Activated naive CD4-positive, alpha-beta T cell treated with anti-CD3 and anti-CD28 coated beads, Interleukin-2, amount 50 U/mL, for 72 hours (primary cell): ENCODE data around the gene OR9G1. TPM values are rescaled to one million over a fixed set of nuclear protein-coding genes. Genes with fewer than 3 reads are reported as not detected.

Experiments
- ATAC-seq, 2 donors: fragments of 150-1000 bp; cut with Tn5 transposase; 2 replicates each; pipeline ENCODE4 v1.10.0; 2021; ENCODE audit warnings: mild to moderate bottlenecking in 2 of 2, moderate library complexity in 2 of 2
- DNase-seq, 2 donors: peaks; one replicate each; pipeline ENCODE4 v3.0.0; 2021 to 2022; ENCODE audit warnings: low spot score in 2 of 2
- H3K27ac Mint-ChIP-seq, 2 donors: one replicate each; pipeline ENCODE4 v1.8.0; 2022; ENCODE audit warnings: mild to moderate bottlenecking in 2 of 2, mixed read lengths in 2 of 2
- H3K36me3 Mint-ChIP-seq, 2 donors: one replicate each; pipeline ENCODE4 v1.8.0; 2022; ENCODE audit warnings: mixed read lengths in 2 of 2
- H3K9me3 Mint-ChIP-seq, 2 donors: one replicate each; pipeline ENCODE4 v1.8.0; 2022; ENCODE audit warnings: mixed read lengths in 2 of 2
- total RNA-seq, 2 donors: library from RNA; stranded (reverse); gene quantifications; one replicate each; pipeline ENCODE4 v1.2.3, GENCODE V29; 2022

Gene OR9G1
- total RNA-seq, 2 donors from 2014 or later = not detected

DNA sequence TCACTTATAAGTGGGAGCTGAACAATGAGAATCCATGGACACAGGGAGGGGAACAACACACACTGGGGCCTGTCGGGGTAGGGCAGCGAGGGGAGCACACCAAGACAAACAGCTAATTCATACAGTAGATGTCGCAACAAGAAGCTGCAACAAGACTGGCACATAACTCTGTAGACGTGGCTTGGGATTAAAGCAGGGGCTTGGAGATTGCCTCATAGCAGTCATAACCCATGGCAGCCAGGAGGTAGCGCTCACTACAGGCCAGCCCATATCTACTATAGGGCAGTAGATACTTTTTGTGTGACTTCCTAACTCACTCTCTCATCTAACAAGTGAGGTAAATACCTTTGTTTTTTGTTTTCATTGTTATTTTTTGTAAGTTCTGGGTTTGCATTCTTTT is 51.3 kb downstream of the OR9G1 start:
- Mint-ChIP-seq H3K9me3 (peaks cover 13 to 14% of the 10 kb centered on the region in 2 donors), H3K27ac (no peak overlapping the region), H3K36me3 (no peaks in the 10 kb centered on the region)
- no peak for ATAC-seq
- DNase-seq = no peak

DNA sequence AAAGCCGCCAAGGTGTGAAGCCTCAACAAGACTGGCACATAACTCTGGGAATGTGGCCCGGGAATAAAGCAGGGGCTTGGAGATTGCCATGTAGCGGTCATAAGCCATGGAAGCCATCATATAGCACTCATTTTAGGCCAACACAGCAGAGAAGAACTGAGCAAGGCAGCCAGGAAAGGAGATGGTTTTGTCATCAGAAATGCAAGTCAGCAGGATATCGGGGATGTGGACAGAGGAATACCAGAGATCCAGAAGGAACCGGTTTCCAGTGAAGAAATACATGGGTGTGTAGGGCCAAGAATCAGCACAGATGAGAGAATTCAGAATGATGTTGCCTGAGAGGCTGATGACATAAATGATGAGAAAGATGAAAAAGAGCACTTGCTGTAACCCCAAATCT is 52.6 kb downstream of the OR9G1 start:
- H3K9me3 Mint-ChIP-seq = peaks cover 13 to 14% of the 10 kb centered on the region in 2 donors
- no peaks in the 10 kb centered on the region for H3K36me3 Mint-ChIP-seq
- H3K27ac Mint-ChIP-seq = no peak overlapping the region
- DNase-seq = no peak
- no peak for ATAC-seq

Other genes with a start within 250 kb of the OR9G1 start
- gene OR5M3, start 225.7 kb upstream of the OR9G1 start, total RNA-seq = not detected
- not detected for gene OR5M8, start 207.7 kb upstream of the OR9G1 start, total RNA-seq
- gene OR5M11, start 155.8 kb upstream of the OR9G1 start, total RNA-seq = not detected
- gene OR5M10, start 121.4 kb upstream of the OR9G1 start, total RNA-seq = not detected
- not detected for gene OR5M1, start 84.2 kb upstream of the OR9G1 start, total RNA-seq
- not detected for gene OR5AP2, start 56.7 kb upstream of the OR9G1 start, total RNA-seq
- gene OR5AR1, start 35.4 kb upstream of the OR9G1 start, total RNA-seq = not detected
- gene OR9G4, start 49.6 kb downstream of the OR9G1 start, total RNA-seq = not detected